Measurements from ENCODE around the gene ZNF638. TPM values are rescaled to one million over a fixed set of nuclear protein-coding genes. Genes with fewer than 3 reads are reported as not detected.

ZNF638 gene
- total RNA-seq, 1 experiment from 2014 or later: 108 TPM

DNA sequence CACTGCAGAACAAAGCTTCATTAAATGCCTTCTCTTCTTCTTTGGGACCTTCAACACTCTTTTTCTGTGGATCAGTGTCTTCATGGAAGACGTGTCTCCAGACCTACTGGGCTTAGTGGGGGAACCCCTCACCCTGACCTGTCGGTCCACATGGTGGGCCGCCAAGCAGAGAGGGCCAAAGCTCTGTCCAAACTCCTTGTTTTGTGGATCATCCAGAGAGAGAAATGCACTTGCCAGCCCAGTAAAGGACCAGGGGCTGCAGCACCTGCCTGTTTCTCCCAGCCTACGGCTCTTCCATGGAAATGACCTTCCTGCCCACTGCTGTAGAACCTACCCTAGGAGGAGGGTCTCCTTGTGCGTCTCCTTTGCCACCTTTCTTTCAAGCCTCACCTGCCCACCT, 147.7 kb downstream of the ZNF638 start:
- no TSS peak for BruUV-seq (replicated peaks)
- no peaks in the 10 kb centered on the region for H4K20me1 ChIP-seq (ENCODE audit: insufficient read depth)
- no peak for ATAC-seq

DNA sequence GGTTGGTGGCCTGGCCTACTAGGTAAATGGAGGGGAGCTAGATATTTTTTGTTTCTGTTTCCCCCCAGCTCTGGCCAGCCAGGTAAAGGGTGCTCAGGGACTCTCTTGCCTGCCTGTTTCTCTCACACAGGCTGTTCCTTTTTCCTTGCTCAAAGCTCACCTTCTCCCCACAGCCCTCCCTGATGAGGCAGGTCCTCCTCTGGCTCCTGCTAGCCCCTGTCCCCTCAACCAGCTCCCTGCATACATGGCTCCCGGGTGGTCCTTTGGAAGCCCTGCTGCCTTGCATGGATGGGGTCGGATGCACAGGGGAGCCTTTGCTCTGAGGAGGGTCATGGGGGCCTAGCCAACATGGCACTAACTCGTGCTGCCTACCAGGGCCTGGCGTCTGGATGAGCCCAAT, 149.5 kb downstream of the ZNF638 start:
- Histone ChIP-seq H3K4me1 (ENCODE audit: control insufficient read depth in 1 of 2, insufficient read depth in 2 of 2, low read length in 2 of 2) (peaks cover 0 to 6% of the 10 kb centered on the region in 2 experiments; a peak in 1 of 4 replicates), H3K9ac (ENCODE audit: low read length) (no peak overlapping the region), H3K4me3 (replicated peaks in 1 of 2; ENCODE audit: low read depth in 1 of 2, low read length in 2 of 2) (no peak overlapping the region), H2AFZ (ENCODE audit: low read depth, low read length, poor library complexity, severe bottlenecking) (no peak overlapping the region), H3K27ac (ENCODE audit: low read depth, low read length) (no peak overlapping the region), H3K4me2 (ENCODE audit: low read length) (no peak overlapping the region), H4K20me1 (ENCODE audit: insufficient read depth) (no peaks in the 10 kb centered on the region), H3K27me3 (ENCODE audit: insufficient read depth, low read length) (peaks cover 3% of the 10 kb centered on the region; the same call in 1 of the 2 replicates), H3K36me3 (ENCODE audit: control insufficient read depth in 1 of 2, insufficient read depth in 2 of 2, low read length in 2 of 2) (no peaks in the 10 kb centered on the region), H3K79me2 (ENCODE audit: insufficient read depth, low read length) (no peaks in the 10 kb centered on the region), H3K9me3 (ENCODE audit: control insufficient read depth in 1 of 2, insufficient read depth in 1 of 2, low read depth in 1 of 2, low read length in 2 of 2) (no peaks in the 10 kb centered on the region), H3K9me2 (ENCODE audit: insufficient read depth) (no peaks in the 10 kb centered on the region)
- no TSS peak for BruUV-seq (replicated peaks)
- POLR2A ChIA-PET: no interaction called here
- intact Hi-C loops (cut with micrococcal nuclease): no loop called here
- TF ChIP-seq EZH2 (IDR thresholded peaks at IDR 0.05) (no peak), TCF7L2 (IDR thresholded peaks at IDR 0.05; ENCODE audit: borderline replicate concordance, extremely low read depth, insufficient read depth, insufficient read length) (no peak), YY1 (IDR thresholded peaks at IDR 0.05; ENCODE audit: extremely low read depth, insufficient replicate concordance, low read depth, low read length) (no peak)
- ATAC-seq: no peak
- DNase-seq (ENCODE audit: low read depth, low spot score): no peak
- CTCF ChIA-PET: no interaction called here
- RAD21 ChIA-PET (ENCODE audit: low non-redundant PET in 1 of 2, low total read pairs in 2 of 2, uncharacterized antibody in 2 of 2, unreplicated experiment in 2 of 2): no interaction called here

More for the DNA sequence above, 147.7 kb downstream of the ZNF638 start:
- H3K4me1 ChIP-seq (ENCODE audit: control insufficient read depth in 1 of 2, insufficient read depth in 2 of 2, low read length in 2 of 2): peaks cover 0 to 6% of the 10 kb centered on the region in 2 experiments; a peak in 1 of 4 replicates
- intact Hi-C loops (cut with micrococcal nuclease): no loop called here
- H3K27me3 ChIP-seq (ENCODE audit: insufficient read depth, low read length): peaks cover 3% of the 10 kb centered on the region; the same call in 1 of the 2 replicates
- DNase-seq (ENCODE audit: low read depth, low spot score): no peak
- H3K9me2 ChIP-seq (ENCODE audit: insufficient read depth): no peaks in the 10 kb centered on the region
- no peak overlapping the region for H2AFZ ChIP-seq (ENCODE audit: low read depth, low read length, poor library complexity, severe bottlenecking)
- CTCF ChIA-PET: no interaction called here
- no peaks in the 10 kb centered on the region for H3K9me3 ChIP-seq (ENCODE audit: control insufficient read depth in 1 of 2, insufficient read depth in 1 of 2, low read depth in 1 of 2, low read length in 2 of 2)
- no peak overlapping the region for H3K4me2 ChIP-seq (ENCODE audit: low read length)
- no peak overlapping the region for H3K9ac ChIP-seq (ENCODE audit: low read length)
- no peaks in the 10 kb centered on the region for H3K79me2 ChIP-seq (ENCODE audit: insufficient read depth, low read length)
- no peak for TF ChIP-seq SIN3A (IDR thresholded peaks at IDR 0.05; ENCODE audit: low read depth)
- TF ChIP-seq, protein P1, sequence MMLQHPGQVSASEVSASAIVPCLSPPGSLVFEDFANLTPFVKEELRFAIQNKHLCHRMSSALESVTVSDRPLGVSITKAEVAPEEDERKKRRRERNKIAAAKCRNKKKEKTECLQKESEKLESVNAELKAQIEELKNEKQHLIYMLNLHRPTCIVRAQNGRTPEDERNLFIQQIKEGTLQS (IDR thresholded peaks at IDR 0.05): no peak
- TF ChIP-seq FOSL1 (IDR thresholded peaks at IDR 0.05; ENCODE audit: low read depth): no peak
- TF ChIP-seq, protein P2, sequence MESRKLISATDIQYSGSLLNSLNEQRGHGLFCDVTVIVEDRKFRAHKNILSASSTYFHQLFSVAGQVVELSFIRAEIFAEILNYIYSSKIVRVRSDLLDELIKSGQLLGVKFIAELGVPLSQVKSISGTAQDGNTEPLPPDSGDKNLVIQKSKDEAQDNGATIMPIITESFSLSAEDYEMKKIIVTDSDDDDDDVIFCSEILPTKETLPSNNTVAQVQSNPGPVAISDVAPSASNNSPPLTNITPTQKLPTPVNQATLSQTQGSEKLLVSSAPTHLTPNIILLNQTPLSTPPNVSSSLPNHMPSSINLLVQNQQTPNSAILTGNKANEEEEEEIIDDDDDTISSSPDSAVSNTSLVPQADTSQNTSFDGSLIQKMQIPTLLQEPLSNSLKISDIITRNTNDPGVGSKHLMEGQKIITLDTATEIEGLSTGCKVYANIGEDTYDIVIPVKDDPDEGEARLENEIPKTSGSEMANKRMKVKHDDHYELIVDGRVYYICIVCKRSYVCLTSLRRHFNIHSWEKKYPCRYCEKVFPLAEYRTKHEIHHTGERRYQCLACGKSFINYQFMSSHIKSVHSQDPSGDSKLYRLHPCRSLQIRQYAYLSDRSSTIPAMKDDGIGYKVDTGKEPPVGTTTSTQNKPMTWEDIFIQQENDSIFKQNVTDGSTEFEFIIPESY (IDR thresholded peaks at IDR 0.05; ENCODE audit: extremely low read depth, insufficient replicate concordance, low read length): no peak
- no peak for TF ChIP-seq EZH2 (IDR thresholded peaks at IDR 0.05)
- no peak for TF ChIP-seq ELF1 (IDR thresholded peaks at IDR 0.05; ENCODE audit: borderline replicate concordance, low read depth)
- TF ChIP-seq, protein P3, sequence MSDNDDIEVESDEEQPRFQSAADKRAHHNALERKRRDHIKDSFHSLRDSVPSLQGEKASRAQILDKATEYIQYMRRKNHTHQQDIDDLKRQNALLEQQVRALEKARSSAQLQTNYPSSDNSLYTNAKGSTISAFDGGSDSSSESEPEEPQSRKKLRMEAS (IDR thresholded peaks at IDR 0.05): no peak
- no peak for TF ChIP-seq SRF (IDR thresholded peaks at IDR 0.05; ENCODE audit: low read depth)
- TF ChIP-seq EZH2phosphoT487 (IDR thresholded peaks at IDR 0.05; ENCODE audit: borderline replicate concordance): no peak
- RAD21 ChIA-PET (ENCODE audit: low non-redundant PET in 1 of 2, low total read pairs in 2 of 2, uncharacterized antibody in 2 of 2, unreplicated experiment in 2 of 2): no interaction called here
- no peaks in the 10 kb centered on the region for H3K36me3 ChIP-seq (ENCODE audit: control insufficient read depth in 1 of 2, insufficient read depth in 2 of 2, low read length in 2 of 2)
- POLR2A ChIA-PET: no interaction called here
- no peak overlapping the region for H3K4me3 ChIP-seq (replicated peaks in 1 of 2; ENCODE audit: low read depth in 1 of 2, low read length in 2 of 2)
- no peak overlapping the region for H3K27ac ChIP-seq (ENCODE audit: low read depth, low read length)
